Measurements from ENCODE around the gene MXD3.
"Not testable (repeated sequence)": the region's sequence is repeated elsewhere in the genome, so short reads cannot be mapped to it uniquely, and the experiment has no call there.

MXD3 gene

GRCh38 chr5:177343000-177343399 is 31.3 kb upstream of the MXD3 start:
- DNase-seq = not testable (repeated sequence)

- DNase-seq = no peak
These were observed 27.5 kb upstream of the MXD3 start for GRCh38 chr5:177339107-177339638.

GRCh38 chr5:177338251-177339106 is 26.8 kb upstream of the MXD3 start:
- no peak for DNase-seq

- DNase-seq = no peak
These were observed 25.2 kb upstream of the MXD3 start for GRCh38 chr5:177336603-177337494.

GRCh38 chr5:177336112-177336511 is 24.4 kb upstream of the MXD3 start:
- DNase-seq = no peak

- DNase-seq = no peak
These were observed 24.0 kb upstream of the MXD3 start for GRCh38 chr5:177335701-177336065.

GRCh38 chr5:177334781-177335700 is 23.3 kb upstream of the MXD3 start:
- DNase-seq = no peak

- no peak for DNase-seq
These were observed 22.5 kb upstream of the MXD3 start for GRCh38 chr5:177334155-177334551.

- DNase-seq = no peak
These were observed 21.9 kb upstream of the MXD3 start for GRCh38 chr5:177333420-177334154.

GRCh38 chr5:177332896-177333260 is 21.2 kb upstream of the MXD3 start:
- DNase-seq = no peak

GRCh38 chr5:177332031-177332895 is 20.6 kb upstream of the MXD3 start:
- DNase-seq = no peak

- DNase-seq = no peak
These were observed 19.5 kb upstream of the MXD3 start for GRCh38 chr5:177330991-177331842.

- no peak for DNase-seq
These were observed 18.2 kb upstream of the MXD3 start for GRCh38 chr5:177329883-177330282.

GRCh38 chr5:177328545-177329231 is 17.0 kb upstream of the MXD3 start:
- no peak for DNase-seq

GRCh38 chr5:177327539-177328522 is 16.1 kb upstream of the MXD3 start:
- DNase-seq = no peak

- no peak for DNase-seq
These were observed 14.2 kb upstream of the MXD3 start for GRCh38 chr5:177325868-177326381.

- DNase-seq = no peak
These were observed 9.2 kb upstream of the MXD3 start for GRCh38 chr5:177320879-177321278.

Data from NCI-H1436 treated with DMSO at 0.1 percent for 48 hours (cell line).